Hippocampal formation (tissue), 2 donors: ENCODE results near the gene TCF4.

Source experiments
- DNase-seq, 2 donors: peaks; one replicate each; lab custom pipeline; 2025; lab: John Stamatoyannopoulos, UW

Gene TCF4

DNA sequence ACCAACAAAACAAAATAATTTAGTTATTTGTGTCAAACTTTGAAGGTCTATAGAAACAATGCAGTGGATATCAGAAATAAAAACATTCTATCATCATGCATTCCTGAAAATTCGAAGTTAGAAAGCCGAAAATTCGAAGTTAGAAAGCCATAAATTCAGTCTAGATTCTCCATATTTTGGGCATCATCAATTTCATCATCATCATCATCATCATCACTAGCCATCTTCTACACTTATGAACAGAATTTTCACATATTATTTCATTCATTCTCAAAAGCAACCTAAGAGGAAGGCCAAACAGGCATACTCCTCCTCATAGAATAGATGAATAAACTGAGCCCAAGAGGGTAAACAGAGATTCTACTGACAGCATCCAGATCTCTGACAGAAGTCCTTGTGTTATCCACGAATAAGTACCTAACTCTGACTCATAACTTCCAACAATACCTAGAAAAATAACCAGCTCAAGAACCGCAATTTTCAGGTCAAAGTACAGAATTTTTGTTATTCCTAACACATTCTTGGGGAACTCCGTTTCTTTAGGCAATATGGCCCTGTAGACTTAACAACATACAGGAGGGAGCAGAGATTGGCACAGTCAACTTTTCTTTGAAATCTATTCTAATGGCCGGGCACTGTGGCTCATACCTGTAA is 84.7 kb downstream of the TCF4 start:
- DNase-seq, result no peak

DNA sequence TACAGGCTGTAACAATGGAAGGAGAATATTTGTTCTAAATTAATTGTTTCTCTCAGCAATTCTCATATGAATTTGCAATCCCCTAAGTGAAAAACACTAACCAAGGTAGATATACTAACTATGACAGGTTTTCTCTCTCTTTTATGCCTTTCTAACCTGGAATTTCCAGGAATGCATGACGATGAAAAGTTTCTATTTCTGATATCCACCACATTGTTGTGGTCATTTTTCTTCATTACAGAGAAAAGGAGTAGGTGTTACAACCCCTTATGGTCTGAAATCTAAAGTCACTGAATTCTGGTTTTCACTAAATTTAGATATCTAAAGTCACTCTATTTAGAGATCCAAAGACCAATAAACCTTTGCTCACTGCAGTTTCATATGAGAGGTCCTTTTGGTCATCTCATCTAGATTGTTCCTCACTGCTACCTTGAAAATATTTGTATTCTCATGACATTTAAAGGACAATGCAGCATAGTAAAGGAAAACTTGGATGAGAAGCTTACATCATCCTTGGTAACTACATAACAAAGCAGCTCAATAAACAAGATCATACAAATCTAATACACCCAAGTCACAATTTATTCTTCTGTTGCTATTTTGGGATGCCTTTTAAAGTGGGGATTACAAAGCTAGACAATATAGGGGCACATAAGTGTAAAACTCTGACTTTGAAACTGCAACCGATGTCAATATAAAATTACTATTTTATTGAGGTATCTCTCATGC is 85.8 kb downstream of the TCF4 start:
- DNase-seq, result no peak

DNA sequence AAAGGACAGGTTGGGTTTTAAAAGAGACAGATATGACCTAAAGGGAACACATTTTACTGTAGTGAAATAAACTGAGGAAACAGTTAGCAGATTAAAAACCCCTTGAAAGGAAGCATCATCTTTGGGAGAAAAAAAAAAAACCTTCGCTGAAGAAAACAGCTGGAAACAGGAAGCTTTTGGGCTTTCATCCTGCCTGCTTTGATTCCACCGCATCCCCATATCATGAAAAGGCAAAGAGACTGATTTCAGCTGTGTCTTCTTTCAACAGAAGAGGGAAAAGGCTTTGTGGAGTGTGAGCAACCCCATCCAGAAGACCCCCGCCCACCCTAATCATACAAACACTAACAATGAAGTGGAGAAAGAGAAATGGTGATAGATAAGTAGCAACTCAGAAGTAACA is 86.4 kb downstream of the TCF4 start:
- DNase-seq, result no peak

DNA sequence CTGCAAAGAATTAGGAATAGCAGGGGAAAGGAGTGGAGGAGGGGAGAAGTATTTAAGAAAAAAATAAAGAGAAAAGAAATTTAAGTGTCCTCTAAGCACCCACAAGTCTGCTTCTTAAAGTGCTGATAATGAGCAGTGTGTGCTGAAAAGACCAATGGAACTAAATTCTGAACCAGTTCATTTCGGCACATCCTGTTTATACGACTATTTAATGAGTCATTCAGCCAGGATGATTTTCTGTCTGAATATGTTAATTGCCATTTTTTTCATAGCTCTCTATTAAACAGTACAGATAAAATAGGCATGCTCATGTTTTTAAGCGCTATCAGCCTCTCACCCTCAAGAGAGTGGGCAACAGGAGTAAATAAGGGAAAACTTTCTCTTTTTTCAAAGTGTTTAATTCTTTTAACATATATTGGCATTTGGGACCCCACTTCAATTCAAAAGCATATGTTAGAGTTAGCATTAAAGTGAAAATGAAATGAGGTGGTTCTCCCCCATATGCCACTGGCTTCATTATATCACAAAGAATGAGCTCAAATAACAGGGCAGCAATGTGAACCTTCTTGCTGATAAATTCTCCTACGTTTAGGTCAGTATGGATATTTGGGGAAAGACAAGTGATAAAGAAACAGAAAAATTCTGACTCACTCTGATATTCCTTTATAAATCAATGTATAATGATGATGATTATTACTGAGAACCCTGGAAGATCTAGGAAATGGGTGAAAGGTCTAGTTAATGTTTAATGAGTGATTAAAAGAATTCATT is 87.5 kb downstream of the TCF4 start:
- DNase-seq, result no peak

DNA sequence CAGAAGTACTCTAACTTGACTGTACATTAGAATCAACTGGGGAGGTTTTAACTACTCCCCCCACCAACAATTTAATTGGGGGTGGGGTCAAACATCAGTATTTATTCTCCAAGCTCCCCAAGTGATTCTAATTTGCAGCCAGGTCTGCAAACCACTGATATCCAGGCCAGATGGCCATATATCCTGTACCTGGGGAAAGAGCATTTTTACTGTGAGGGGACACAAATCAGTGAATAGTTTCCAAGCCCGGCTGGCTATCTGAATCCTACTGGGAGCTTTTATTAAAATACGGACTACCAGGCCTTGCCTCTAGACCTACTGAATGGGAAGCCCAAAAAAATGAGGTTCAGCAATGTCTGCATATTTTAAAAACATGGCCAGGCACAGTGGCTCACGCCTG is 88.5 kb downstream of the TCF4 start:
- DNase-seq, result no peak

DNA sequence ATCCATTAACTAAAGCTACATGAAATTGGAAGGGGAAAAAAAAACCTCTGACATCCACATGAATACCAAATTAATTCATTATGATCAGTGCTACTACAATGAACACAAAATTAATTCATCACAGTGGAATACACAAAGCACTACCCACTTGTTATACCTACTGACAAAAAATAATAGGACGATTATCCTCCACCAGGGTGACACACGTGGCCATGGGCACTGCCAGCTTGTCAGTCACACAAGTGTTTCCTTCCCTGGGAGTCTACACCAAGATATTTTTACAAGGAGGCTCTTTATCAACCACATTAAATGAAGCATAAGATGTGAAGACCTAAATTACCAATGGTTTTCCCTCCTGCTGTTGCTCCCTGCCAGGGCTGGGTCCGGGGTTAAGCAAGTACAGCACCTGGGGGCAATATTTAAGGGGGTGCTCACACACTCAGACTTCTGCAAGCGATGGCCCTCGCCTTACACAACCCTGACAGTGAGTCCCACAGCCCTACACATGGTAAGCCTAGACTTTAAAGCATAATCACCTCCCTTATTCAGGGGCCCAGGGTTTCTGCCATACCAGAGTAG is 90.1 kb downstream of the TCF4 start:
- DNase-seq, result no peak

DNA sequence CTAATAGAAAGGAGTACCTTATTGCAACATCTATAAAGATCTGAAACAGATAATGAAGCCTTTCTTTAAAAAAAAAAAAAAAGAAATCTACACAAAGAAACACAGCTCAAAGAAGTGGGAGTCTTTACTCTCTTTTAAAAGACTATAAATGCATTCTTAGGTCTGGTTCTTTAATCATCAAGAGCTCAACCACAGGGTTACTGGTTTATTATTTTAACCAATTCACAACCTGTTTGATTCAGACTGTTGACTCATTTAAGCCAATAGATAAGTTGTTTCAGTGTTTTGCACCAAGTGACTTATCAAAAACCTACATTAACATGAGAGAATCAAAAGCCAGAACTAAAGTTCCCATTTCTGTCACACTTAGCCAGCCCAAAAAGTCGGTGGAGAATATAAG is 93.1 kb downstream of the TCF4 start:
- no peak for DNase-seq

DNA sequence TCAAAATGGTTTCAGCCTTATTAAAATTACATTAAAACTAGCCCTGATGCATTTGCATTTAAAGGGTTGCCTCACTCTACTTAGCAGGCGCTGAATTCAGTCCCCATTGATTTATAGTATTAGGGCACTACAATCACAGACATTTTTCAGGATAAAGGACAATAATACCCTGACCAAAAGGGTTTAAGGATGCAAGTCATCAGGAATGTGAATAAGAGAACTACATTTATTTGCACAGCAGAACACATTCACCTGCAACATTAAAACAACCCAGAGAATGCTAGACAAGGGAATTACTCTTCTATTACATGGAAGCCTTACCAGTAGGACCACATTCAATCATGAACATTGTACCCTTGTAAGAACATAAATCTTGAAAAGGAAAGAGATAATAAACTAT is 93.6 kb downstream of the TCF4 start:
- DNase-seq, result no peak

DNA sequence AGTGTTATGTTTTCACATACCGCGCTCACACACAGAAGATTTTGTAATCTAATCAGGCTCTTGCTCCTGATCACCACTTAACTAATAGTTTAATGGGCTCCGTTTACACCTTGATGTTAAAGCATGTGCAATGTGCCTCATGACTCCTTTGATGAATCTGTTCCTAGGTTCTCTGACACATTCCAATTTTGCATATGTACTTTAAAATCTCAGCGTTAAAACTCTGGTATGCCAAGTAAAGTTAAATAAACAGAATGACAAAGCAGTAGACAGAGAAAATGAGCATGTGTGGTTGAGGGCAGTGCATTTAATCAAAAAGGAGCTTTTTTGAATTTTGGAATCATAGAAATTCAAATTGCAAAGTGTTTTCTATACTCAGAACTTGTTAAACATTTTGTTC is 96.4 kb downstream of the TCF4 start:
- DNase-seq, result no peak

DNA sequence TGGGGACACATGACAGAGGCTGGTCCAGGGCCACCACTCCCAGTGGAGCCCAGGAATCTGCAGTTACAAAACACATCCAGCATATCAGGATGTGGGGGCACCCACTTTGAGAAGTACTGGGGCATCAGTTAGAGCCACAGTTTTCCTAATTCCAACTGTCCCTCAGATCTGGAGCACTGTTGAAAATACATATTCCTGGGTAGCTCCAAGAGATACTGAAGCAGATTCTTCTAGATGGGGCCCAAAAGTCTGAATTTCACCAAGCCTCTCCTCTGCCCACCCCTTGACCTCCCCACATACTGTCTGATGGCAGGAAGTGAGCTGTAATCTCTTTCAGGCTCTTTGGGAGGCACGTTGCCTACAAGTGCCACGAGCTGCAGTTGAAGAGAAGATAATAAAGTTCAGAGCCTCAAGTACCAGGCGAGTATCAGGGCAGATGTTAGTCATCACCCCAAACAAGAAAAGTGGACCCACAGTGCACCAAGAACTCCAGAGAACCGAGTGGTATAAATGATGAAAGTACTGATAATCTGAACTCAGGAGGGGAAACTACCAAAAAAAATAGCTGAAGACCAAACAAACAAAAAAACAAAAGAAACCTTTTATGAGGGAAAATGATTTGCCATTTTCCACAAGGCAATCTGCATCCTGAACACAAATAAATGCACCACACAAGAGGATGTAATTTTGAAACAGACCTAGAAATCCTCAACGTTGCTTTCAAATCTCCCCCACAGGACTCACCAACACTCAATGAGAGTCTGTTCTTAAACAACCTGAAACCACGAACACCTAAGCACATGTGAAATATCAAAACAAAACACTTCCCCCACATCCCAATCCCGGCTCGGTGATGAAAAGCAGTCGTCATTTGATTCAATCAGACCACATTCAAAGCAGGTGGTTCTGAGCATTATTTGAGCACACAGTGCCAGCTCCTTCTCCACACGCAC is 98.7 kb downstream of the TCF4 start:
- DNase-seq, result no peak

DNA sequence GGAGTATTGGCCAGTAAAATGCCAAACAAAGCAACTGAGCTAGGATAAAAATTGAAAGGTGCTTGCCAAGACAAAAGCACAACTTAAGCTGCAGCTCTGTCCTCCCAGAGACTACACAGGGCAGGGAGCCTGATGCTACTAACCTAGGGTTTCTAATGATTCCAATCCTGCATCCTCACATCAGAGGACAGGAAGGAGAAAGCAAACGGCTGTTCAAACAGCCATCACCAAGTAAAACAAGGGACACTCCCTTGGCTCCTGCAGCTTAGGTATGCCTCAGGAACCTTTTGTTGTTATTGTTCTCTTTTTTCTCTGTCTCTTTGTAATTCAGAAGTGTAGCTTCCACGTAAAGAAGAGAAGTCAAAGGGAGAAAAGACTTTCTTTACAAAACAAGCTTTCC is 99.5 kb downstream of the TCF4 start:
- no peak for DNase-seq

DNA sequence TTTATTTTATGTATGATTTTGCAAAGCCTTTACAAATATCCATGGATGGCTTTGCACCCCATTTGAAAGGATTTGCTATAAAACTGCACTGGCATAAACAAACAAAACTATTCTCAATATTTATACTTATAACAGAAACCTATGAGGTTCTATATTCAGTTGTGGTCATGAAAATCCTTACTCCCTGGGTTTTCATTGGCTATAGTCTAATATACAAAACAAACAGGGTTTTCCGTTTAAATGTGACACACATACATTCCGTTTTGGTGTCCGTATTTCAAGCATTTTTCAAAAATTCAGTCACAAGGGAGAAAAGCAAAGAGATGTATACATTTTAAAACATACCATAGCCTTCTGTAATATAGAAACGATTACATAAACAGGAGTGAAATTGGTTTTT is 100.0 kb downstream of the TCF4 start:
- DNase-seq, result no peak

DNA sequence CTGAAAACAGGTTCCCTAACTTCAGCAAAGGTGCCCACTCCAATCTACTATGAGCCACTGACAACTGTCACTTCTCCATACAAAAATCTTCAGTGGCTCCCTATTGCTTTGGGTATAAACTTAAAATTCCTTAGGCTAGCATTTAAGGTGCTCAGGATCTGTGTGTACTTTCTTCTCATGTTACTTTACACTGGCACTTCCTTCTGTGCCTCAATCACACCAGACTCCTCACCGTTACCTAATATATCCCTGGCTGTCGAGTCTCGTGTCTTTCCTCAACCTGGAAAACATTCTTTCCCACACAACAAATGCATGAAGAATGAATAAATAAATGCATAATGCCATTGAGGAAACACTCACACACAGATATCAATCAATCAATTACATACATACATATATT is 101.1 kb downstream of the TCF4 start:
- DNase-seq, result no peak

DNA sequence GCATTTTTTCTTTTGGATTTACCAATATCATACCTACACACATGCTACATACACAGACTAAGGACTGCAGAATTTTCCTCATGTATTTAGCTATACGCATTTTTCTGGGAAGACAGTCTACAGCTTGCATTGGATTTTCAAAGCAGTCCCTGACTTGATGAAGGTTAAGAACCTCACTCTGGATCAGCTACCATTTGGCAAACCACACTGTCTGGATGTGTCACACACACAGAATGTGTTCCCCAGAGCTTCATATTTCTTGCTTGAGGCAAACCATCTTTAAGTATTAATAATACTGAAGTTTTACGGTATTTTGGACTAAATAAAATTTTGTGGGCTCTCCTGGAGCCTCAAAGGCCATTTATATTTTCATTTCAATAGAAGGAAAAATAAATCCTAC is 102.3 kb downstream of the TCF4 start:
- no peak for DNase-seq

DNA sequence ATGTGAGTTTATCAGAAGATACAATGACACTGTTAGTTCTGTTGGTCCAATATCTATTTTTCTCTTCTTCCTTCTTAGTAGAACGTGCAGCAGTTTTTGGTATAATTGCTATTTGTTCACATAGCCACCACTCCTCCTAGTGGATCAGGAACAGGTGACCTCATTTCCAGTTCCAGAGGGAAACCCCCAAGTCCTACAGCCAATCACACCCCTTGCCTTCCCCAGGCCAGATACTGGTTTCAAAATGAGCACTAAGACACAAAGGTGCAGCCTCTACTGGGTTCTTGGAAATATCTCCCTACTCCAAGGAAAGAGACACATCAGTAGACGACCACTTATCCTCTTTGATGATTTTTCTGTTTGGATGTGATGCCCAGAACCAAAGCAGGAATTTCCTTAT is 103.2 kb downstream of the TCF4 start:
- DNase-seq, result no peak

DNA sequence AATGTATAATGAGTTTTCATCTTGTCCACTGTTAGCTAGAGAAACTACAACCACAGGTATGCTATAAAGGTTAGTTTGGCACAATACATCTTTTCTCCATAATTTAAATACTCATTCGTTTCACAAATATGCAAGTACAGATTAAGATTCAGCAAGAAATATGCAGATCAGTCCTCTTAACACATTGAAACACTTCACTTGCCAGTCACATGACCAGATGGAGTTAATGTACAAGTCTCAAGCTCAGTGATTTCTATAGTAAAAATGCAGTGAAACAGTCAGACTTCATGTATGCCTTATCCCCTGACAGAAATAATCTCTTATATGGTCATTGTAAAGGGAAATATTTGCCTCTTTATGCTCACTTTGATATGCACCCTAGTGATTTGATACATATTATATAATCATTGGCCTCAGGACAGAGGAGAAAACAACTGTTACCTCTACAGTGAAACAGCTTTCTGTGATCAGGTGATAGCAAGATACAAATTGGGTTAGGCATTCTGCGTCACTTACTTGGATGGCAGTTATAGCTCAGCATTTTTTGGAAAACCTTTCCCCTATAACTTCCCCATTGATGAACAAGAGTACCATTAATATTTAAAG is 104.6 kb downstream of the TCF4 start:
- DNase-seq, result no peak

DNA sequence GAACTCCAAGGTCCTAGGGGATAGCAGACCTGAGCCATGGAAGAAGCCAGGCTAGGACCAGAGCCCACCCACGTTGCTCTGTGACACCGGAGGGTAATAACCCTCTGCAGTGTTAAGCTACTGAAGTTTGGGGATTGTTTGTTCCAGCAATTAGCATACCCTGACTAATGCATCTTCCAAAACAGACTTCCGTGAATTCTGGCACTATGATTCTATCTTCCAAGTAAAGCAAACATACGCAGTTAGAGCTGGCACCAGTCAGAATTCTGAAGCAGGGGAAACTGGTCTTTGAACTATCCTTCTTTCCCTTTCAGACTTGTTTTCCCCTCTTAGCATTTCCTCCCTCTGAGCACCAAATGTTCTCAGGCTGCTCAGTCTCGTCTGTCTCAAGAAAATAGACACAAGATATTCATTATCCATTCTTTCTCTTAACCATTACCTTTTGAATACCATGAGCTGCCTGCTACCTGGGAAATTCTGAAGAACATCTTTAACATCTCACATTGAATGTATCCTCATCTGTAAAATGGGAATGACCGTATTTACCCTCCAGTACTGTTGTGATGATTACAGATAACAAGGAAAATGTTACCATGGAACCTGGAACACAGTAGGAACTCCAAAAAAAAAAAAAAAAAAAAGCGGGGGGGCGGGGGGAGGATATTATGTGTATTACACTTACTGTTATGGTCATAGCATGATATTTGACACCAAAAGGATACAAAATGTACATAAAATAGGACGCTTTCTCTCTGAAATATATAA is 108.2 kb downstream of the TCF4 start:
- no peak for DNase-seq

DNA sequence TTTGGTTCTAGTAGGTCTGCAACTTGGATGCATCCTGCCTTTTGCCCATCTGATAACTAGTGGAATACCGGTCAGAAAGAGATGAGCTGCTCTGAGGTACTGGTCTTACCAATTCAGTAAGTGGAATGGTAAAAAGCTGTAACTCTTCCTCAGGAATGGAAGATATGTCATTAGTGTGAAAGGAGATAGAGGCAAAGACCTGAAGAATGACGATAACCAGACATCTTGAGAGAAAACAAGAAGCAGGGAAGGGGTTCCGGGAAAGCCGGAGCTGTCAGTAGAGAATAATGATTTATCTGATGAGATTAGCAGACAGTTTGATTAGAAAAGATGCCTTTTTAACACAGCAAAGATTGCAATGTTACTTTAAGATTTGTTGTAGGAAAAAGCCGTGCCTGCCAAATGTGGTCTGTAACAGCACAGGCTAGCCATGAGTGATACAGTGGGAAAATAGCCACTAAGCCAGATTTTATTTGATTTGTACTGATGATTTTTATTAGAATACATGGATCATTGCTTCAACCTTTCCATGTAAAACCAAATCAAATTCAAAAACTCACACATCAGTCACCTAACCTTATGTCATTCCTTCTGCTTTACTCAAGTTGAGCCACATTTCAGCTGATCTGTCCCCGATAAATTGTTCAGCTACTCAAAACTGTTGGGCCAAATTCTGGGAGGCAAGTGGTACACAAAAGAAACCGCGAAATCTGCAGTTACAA is 110.0 kb downstream of the TCF4 start:
- DNase-seq, result no peak

DNA sequence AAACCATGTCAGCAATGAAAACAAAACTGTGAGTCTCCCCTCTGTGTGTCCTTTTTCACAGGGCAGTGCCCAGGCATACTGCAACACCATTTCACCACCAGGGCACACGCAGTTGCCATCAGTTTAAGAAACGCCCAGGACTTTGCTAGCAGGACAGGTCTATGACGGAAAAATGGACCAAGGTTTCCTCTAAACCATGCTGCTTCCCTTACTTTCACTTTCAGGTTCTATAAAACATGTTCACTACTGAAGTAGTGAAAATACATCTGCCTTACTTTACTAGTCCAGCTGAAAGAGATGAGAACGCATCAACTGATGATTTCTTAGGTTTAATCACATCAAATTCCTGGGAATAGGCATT is 110.5 kb downstream of the TCF4 start:
- no peak for DNase-seq

DNA sequence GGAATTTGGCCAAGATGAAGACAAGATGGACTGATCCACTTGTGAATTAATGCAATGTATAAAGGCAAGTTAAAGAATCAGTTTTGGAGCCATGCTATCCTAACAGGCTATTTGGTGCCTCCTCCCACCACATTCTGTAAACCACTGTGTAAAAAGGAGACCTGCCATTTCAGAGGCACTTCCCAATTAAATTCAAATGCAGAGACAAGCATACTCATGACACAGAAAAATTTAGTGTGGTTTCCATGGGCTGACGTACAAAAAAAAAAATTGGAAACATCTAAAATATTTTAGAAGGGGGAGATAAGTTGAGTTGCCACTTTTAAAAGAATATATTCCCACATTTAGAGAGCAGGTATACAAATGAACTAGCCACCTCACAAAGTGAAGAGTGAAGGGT is 112.1 kb downstream of the TCF4 start:
- DNase-seq, result no peak
